Activated T-cell treated with anti-CD3 and anti-CD28 coated beads, Interleukin-2, amount 50 U/mL, for 1 hour (primary cell): Measurements from ENCODE around the gene CCDC86.

ENCODE experiments used
- DNase-seq: peaks from one replicate; pipeline ENCODE4 v3.0.0-alpha.2; 2020

Gene CCDC86

DNA sequence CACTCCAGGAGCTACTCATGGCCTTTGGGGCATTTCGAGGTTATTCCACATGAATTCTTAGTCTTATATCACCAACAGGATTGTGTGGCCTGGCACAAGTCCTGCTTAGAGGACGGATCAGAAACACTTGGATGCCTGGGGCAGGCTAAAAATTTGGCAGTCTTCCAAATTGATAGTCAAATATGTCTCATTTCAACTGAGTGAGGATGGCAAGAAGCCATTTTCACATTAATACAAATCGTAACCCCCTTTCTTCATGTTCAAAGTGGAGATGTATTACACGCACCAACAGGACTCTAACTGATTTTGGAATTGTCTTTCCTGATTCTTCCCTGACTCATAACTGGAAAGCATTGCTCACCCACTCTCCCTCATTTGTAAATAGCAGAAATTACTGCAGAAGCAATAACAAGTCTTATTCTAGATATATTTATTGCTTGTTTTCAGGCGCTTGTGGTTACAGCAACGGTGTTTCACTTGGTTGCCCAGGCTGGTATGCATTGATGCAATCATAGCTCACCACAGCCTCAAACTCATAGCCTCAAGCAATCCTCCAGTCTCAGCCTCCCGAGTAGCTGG lies 10.3 kb upstream of the CCDC86 start:
- DNase-seq: no peak

DNA sequence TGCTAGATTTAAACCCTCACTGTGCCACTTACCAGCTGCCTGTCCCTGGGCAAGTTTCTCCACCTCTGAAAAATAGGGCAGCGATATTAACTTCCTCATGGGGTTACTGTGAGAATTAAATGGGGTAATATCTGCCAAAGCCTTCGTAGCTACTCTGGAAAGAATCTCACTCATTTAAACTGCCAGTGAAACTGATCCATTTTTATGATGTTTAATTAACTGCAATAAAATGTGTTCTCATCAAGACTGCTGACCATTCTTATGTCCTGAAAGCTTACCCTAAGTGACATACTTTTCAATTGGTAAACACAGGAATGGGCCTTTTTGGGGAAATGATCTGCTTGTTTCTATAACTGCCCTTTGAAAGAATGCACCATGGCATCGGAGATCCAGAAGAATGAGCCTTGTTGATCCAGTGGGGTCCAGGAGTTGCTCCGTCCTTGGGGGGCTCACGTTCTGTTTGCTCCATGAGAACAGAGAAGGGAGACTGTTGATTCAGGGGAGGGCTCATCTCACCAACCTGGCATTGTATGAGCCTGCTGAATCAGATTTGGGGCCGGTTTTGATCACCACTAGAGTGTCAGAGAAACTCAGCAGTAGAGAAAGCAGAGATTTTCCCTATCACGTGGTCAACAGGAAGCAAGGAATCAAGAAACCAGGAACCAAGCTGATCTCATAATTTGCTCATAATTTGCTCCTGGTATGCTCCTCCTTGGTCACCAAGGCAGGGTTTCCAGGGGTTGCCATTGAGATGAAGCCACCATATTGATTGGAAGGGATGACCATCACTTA lies 7.0 kb upstream of the CCDC86 start:
- DNase-seq: no peak

- DNase-seq: no peak
Observed at GRCh38 chr11:60835534-60835846, 6.4 kb upstream of the CCDC86 start.

DNA sequence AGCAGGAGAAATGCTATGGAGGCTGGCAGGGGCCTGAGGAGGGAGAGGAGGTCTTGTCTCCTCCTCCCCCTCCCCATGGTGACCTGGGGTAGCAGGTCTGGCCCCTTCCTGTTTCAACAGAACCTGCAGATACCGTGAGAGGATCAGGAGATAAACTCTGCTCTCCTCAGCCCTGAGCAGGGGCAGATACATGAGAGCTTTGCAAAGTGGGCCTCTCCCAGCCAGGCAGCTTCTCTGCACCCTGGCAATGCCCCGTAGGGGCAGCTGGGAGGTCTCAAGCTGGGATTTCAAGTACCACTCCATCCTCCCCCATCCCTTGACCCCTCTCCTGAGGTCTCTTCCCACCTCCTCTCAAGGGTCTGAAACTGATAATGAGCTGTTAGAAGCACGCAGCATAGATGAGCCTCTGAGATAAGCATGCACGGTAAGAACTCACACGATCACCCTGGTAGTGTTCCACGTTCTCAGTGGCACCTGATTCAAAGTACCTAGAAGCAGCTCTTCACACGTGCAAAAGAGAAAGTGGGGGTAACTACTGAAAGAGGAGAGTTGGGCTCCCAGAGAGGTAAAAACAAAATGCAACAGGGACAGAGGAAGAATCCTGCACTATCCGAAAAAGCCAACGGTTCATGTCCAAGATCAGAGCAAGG lies 4.9 kb upstream of the CCDC86 start:
- DNase-seq: no peak

GRCh38 chr11:60838132-60838531 lies 3.8 kb upstream of the CCDC86 start:
- no peak for DNase-seq

DNA sequence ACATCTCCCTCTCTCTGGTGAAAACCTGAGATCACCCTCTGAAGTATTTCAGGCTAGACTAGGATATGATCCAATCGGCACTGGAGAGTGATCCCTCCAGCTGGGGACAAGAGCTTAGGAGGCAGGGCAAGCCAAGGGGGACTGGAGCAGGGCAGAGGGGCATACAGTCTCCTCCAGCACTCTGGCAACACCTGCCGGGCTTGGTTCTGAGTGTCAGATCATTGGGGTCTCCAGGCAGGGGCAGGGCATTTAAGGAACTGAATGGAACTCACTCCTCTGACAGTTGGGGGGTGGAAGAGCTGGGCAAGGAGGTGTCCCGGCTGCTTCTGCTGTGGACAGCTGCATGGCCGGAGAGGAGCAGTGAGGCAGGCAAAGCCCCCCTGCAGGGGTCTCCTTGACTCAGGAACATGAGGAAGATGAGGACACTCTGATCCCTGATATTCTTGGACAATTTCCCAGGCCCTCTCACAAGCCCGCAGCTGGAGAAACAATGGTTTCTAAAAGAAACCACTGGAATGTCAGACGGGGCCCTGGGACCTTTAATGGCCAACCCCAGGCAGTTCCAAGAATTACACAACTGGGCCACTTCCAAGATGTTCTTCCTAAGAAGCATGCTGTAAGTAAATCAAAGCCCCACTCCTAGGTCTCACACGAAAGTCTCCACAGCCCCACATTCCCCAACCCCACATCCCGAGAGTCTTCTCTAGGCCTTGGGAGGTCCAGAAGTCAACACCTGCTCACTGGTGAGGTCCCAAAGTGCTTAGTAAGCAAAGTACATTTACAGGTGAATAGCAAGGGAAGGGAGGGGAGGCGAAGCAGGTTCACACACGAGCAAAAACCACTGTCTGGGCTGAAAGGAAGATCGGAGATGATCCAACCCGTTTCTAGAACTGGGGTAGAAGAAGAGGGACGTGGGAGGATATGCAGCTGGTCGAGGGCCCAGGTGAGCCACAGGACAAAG lies 1.2 kb upstream of the CCDC86 start:
- DNase-seq: no peak

- no peak for DNase-seq
Observed at GRCh38 chr11:60842668-60843600, 1.0 kb downstream of the CCDC86 start.

DNA sequence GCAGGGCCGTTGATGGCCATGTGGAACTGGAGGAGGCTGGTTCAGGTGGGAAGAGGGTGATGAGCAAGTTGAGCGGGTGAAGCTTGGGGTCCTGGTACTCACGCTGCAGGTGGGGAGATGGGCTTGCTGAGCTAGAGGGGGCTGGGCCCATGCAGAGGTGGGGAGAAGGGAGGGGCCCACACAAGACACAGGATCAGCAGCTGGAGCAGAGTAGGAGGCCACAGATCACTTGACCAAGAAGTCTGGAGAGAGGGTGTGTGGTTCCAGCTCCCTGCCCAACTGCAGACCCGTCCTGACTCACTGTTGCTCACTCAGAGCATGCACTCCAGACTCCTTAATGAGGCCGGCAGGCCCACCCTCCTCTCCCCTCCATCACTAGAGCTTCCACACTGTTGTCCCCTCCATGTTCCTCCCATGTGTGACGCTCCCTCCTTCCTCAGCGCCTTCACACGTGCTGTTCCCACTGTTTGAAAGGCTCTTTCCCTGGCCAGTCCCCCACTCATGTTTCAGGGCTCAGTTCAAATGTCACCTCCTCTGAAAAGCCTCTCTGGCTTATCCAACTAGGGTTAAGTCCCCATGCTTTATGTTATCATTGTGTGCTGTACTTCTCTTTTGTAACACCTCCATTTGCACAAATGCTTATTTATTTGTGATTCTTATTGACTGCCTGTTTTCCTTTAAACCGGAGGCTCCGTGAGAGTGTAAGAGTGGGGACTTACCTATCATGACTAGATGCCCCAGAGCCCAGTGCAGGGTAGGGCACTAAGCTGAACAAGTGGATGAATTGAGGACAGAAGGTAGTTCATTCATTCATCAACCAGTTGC lies 2.3 kb downstream of the CCDC86 start:
- DNase-seq: no peak

DNA sequence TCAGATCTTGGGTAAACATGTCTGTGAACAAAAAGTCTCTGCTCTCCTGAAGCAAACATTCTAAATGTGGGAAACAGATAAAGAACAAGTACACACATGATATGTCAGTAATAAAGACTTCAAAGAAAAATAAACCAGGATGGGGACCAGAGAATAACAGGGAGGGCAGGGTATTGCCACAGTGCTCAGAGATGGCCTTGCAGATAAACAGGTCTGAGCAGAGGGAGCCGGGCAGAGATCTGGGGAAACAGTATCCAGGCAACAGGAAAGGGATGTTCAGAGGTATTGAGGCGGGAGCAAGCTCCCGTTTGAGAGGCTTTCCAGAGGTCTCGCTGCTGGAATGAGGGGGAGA lies 2.9 kb downstream of the CCDC86 start:
- no peak for DNase-seq

DNA sequence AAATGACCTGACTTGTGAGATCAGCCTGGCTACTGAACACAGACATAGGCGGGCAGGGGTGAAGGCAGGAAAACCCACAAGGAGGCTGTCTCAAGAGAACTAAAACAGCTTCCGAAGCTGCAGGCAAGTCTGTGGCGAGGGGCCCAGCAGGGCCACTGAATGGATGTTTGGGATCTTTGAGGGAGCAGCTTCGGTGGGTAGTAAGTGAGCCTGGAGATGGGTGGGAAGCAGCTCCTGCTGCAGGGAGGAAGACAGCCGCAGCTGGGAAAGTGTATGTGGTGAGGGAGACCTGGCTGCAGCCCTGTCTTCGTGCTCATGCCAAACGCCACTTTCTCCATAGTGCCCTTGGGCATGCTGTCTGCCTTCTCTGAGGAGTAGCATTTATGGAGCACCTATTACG lies 3.4 kb downstream of the CCDC86 start:
- no peak for DNase-seq

DNA sequence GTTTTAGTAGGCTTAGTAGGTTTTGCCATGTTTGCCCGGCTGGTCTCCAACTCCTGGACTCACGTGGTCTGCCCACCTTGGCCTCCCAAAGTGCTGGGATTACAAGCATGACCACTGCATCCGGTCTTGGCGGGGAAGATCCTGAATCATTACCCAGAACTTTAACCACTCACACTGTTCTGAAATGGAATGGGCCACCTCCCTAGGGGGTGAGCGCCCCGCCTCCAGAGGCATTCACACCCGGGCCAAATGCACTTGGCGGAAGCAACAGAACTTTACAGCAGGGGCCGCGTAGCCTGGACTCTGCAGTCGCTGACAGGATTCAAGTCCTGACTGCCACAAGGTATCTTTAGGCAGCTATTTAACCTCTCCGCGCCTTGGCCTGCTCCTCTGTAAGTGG lies 5.4 kb downstream of the CCDC86 start:
- DNase-seq: no peak

DNA sequence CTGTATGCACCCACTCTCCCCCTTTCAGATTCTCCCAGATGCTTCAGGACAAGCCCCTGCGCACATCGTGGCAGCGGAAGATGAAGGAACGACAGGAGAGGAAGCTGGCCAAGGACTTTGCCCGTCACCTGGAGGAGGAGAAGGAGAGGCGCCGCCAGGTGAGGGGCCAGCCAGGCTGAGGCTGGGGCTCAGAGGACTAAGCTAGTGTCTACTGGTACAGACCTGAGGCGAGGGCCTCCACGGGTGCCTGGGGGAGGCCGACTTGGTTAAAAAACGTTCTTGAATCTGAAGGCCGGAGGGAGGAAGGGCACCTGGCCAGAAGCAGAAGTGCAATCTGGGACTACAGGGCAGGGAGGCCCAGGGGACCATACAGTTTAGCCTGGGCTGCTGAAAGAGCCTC lies 6.0 kb downstream of the CCDC86 start:
- DNase-seq: no peak

DNA sequence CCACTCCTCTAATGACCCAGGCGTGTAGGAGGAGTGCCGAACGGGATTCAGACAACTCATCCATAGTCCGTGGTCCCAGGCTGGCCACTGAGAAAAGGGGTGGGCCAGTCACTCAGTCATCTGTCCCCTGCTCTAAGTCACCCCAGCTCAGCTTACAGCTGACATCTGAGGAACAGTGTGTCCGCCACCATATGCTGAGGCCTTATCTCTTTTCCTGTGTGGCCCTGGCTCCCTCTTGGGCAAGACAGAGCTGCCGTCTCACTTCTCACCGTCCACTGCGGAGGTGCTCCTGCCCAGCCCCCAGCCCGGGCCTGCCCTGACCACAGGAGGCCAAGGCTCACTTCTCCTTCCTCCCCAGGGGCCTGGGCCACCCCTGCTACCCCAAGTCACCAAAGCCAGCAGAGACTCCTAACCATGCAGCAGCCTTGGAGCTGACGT lies 6.8 kb downstream of the CCDC86 start:
- DNase-seq: no peak

GRCh38 chr11:60849641-60850520 lies 8.0 kb downstream of the CCDC86 start:
- no peak for DNase-seq

GRCh38 chr11:60851327-60852104 lies 9.6 kb downstream of the CCDC86 start:
- DNase-seq: no peak

- DNase-seq: no peak
Observed at GRCh38 chr11:60852117-60852981, 10.4 kb downstream of the CCDC86 start.

GRCh38 chr11:60852982-60853950 lies 11.4 kb downstream of the CCDC86 start:
- no peak for DNase-seq
